LNCAP (cell line): ENCODE data around the gene FREM3.

Experiments
- CTCF ChIP-seq: fragments of 450-650 bp; IDR thresholded peaks from 2 replicates; pipeline ENCODE4 v1.5.1; 2017; ENCODE audit warnings: mild to moderate bottlenecking

Gene FREM3

GRCh38 chr4:143625632-143626031 is 74.8 kb downstream of the FREM3 start:
- no peak for TF ChIP-seq CTCF

DNA sequence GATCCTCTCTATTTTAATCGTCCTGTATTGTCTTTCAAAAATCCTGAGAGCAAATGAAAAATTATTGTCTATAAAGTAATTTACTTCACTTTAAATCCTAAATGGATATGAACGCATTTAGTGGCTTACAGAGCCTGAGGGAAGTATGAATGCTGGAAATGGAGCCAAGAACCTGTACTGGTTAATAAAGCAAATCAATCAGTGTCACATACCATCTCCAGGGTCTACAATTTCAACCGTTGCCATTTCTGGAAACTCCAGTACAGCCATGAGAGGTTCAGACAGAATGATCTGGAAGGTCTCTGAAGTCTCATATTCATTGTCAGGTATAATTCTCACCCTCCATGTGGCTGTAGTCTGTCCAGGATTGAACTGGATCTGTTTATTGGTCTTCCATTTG is 76.6 kb downstream of the FREM3 start:
- no peak for TF ChIP-seq CTCF

- TF ChIP-seq CTCF = no peak
Measured at GRCh38 chr4:143618811-143619210, 81.7 kb downstream of the FREM3 start.

DNA sequence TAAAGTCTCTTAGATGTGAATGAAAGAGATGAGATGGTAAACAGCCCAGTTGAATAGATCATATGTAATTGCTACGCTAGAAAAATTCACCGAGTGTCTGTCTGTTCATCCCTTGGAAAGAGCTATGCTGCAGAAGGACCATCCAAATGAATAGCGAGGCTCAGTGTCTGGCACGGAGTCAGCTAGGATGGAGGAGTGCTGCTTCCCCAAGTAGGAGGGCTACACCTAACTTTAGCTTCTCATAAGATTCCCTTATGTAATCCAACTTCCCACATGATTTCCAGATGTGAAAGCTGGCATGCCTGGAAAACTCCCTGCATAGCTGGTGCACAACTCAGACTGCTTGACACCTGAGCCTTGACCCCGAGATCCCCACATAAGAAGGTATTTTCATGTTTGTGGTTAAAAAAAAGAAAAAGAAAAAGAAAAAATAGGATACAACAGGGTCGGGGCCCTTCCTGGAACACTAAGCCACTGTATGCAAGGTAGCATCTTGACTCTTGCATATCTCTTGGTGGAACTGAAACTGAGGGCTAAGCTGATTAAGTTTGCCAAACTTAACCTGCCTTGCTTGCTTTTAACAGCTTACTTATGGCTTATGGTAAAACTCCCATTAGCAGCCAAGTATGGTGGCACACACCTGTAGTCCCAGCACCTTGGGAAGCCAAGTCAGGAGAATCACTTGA is 82.3 kb downstream of the FREM3 start:
- TF ChIP-seq CTCF = no peak

- no peak for TF ChIP-seq CTCF
Measured at GRCh38 chr4:143616771-143617170, 83.7 kb downstream of the FREM3 start.

- TF ChIP-seq CTCF = no peak
Measured at GRCh38 chr4:143609492-143609891, 91.0 kb downstream of the FREM3 start.

GRCh38 chr4:143606480-143606879 is 94.0 kb downstream of the FREM3 start:
- TF ChIP-seq CTCF = no peak

DNA sequence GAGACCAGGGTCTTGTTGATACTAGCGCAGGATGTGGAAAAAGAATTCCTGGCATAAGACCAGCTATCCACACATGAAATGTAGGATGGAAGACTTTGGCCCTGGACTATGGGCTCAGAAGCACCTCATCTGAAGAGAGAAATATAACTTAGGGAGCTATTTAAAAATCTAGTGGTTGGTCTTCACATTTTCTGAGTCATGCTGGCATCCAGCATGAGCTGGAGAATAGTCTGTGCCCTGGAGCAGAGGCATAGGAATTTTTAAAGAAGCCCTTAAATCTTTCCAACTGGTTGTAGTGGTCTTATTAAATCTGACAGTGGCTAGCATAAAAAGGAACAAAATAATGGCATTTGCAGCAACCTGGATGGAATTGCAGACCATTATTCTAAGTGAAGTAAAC is 100.6 kb downstream of the FREM3 start:
- TF ChIP-seq CTCF = no peak
